ENCODE results near the gene PGF. TPM values are rescaled to one million over a fixed set of nuclear protein-coding genes. Genes with fewer than 3 reads are reported as not detected.

The PGF gene
- total RNA-seq (2022) (8.9 and 9.1 TPM in 2 replicates), Bru-seq, nascent RNA (percentile 50 among the genes with signal in this experiment), BruChase-seq, experiment 1, labeled RNA remaining after a 2-hour chase (percentile 51 among the genes with signal in this experiment), BruChase-seq, experiment 2, labeled RNA remaining after a 6-hour chase (percentile 47 among the genes with signal in this experiment)
- long read RNA-seq, transcript PGF-203 (6 exons, 1,699 nt) = minor isoform, 12 of 28 reads
- long read RNA-seq, transcript PGF-206 (7 exons, 1,927 nt) = major isoform, 13 of 28 reads
- long read RNA-seq, partial matches to known transcripts = 2 of 28 reads
- long read RNA-seq, other reads (novel, unspliced or antisense) = 1 of 28 reads

DNA sequence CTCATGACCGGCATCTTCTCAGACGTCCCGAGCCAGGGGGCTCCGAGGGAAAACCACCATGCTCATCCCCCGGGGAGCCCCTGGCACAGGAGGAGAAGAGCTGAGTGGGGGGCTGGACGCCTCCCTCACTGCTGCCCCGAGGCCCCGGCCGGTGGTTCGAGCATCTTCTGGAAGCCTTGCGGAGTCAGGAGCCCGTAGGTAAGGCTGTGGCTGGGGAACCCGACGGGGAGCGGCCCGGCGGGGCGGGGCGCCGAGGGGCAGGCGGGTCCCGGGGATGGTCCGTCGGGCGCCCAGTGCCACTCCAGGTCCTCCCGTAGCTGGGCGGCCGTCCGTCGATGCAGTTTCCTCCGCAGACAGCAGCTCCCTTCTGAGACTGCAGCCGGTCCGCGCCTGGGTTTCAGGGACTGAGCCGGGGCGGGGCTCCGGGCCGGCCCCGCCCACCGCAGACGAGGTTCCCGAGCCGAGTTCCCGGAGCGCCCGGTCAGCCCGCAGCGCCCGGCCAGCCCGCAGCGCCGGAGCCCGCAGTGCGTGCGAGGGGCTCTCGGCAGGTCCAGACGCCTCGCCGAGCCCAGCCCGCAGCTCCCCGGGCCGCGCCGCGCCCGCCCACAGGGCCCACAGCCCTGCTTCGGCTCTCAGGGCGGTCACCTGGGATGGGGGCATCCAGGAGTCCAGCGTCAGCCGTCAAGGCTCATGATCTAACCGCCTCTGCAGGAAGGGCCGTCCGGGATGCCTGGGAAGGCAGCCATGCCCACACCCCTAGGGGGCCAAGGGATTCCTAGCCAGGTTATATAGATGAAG lies at the start of gene PGF:
PGF (minus strand) TSS at position 369 of the 798 bp plus-strand sequence; CDS start at position 14, 355 bp downstream.
- CTCF ChIA-PET = interaction anchor here (0.6 to 1.0 kb wide), 3 partner anchors 10 to 16 kb away, joined by 3 to 4 read pairs (median 3); no protein-coding TSS in a partner anchor

DNA sequence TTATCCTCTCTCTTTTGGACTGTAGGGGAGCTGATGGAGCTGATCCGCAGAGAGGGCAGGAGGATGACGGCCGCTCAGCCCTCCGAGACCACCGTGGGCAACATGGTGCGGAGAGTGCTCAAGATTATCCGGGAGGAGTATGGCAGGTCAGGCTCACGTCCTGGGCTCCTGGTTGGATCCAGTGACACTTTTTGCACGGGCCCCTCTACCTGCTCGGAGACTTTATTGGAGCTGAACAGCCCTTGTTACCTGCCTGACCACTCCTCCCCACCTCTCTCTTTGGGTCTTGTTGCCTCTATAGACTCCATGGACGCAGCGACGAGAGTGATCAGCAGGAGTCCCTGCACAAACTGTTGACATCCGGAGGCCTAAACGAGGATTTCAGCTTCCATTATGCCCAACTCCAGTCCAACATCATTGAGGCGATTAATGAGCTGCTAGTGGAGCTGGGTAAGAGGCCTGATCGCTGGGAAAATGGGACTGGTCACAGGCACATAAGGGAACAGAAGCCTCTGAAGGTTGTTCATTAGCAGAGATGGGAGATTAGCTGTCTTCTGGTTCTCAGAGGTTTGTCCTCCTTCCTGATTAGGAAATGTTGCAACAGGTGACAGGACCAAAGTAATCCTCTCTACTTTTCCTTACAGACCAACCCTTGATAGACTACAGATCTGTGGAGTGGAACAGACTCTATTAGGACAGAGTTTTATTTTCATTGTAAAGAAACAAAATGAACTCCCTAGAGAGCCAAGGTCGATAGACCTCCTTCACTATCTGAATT lies 48.0 kb upstream of the PGF start:
- TF ChIP-seq, protein P1, sequence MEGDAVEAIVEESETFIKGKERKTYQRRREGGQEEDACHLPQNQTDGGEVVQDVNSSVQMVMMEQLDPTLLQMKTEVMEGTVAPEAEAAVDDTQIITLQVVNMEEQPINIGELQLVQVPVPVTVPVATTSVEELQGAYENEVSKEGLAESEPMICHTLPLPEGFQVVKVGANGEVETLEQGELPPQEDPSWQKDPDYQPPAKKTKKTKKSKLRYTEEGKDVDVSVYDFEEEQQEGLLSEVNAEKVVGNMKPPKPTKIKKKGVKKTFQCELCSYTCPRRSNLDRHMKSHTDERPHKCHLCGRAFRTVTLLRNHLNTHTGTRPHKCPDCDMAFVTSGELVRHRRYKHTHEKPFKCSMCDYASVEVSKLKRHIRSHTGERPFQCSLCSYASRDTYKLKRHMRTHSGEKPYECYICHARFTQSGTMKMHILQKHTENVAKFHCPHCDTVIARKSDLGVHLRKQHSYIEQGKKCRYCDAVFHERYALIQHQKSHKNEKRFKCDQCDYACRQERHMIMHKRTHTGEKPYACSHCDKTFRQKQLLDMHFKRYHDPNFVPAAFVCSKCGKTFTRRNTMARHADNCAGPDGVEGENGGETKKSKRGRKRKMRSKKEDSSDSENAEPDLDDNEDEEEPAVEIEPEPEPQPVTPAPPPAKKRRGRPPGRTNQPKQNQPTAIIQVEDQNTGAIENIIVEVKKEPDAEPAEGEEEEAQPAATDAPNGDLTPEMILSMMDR (IDR thresholded peaks at IDR 0.05; ENCODE audit: insufficient read depth in 1 of 2, low read depth in 1 of 2, low read length in 1 of 2, severe bottlenecking in 1 of 2, unreplicated experiment in 1 of 2) = no peak
- H3K36me3 Mint-ChIP-seq (ENCODE audit: insufficient read depth, unreplicated experiment) = peaks cover 55% of the 10 kb centered on the region
- peaks cover 7% of the 10 kb centered on the region for H3K4me1 Mint-ChIP-seq (ENCODE audit: low read depth, unreplicated experiment)
- H3K9me3 ChIP-seq = no peaks in the 10 kb centered on the region
- no peaks in the 10 kb centered on the region for H3K27me3 Mint-ChIP-seq (ENCODE audit: insufficient read depth, unreplicated experiment)
- peaks cover 6% of the 10 kb centered on the region; the same call in 1 of the 2 replicates for H3K4me1 ChIP-seq
- no peaks in the 10 kb centered on the region for H3K27me3 ChIP-seq (replicated peaks; ENCODE audit: control insufficient read depth, insufficient read depth, low read length)
- DNase-seq = no peak
- peak overlapping the region; percentile 87 for H3K4me3 Mint-ChIP-seq (ENCODE audit: unreplicated experiment)
- TSS peak; percentile 72 for BruUV-seq (replicated peaks)
- peak overlapping the region; percentile 86 for H3K27ac Mint-ChIP-seq (ENCODE audit: unreplicated experiment)
- H3K9me3 Mint-ChIP-seq (ENCODE audit: unreplicated experiment) = no peaks in the 10 kb centered on the region
- POLR2A ChIA-PET = interaction anchor here (0.8 to 1.4 kb wide), 2 partner anchors 66 to 80 kb away, joined by 4 to 8 read pairs; partner anchors contain the start of genes RPS6KL1 and ZC2HC1C
- intact Hi-C loops (cut with micrococcal nuclease; ENCODE audit: unreplicated experiment) = loop anchor here (5.0 kb wide), 1 partner anchor 84 kb away; no protein-coding TSS in a partner anchor
- CTCF ChIA-PET = interaction anchor here (0.7 to 1.1 kb wide), 2 partner anchors 58 to 72 kb away, joined by 3 read pairs; no protein-coding TSS in a partner anchor
- H3K4me3 ChIP-seq (ENCODE audit: low read depth, low read length) = peak overlapping the region; percentile 82
- H3K36me3 ChIP-seq (ENCODE audit: control insufficient read depth, insufficient read depth, low read length) = peaks cover 3% of the 10 kb centered on the region

More for the DNA sequence above, at the start of gene PGF:
- TSS peak; percentile 58 for BruUV-seq (replicated peaks)
- no peaks in the 10 kb centered on the region for H3K27me3 ChIP-seq (replicated peaks; ENCODE audit: control insufficient read depth, insufficient read depth, low read length)
- Mint-ChIP-seq H3K9me3 (ENCODE audit: unreplicated experiment) (no peaks in the 10 kb centered on the region), H3K36me3 (ENCODE audit: insufficient read depth, unreplicated experiment) (no peaks in the 10 kb centered on the region), H3K4me1 (ENCODE audit: low read depth, unreplicated experiment) (peaks cover 8% of the 10 kb centered on the region), H3K4me3 (ENCODE audit: unreplicated experiment) (peak within 1 kb of the TSS; percentile 43), H3K27ac (ENCODE audit: unreplicated experiment) (no peak within 1 kb of the TSS), H3K27me3 (ENCODE audit: insufficient read depth, unreplicated experiment) (no peaks in the 10 kb centered on the region)
- intact Hi-C loops (cut with micrococcal nuclease; ENCODE audit: unreplicated experiment) = loop anchor here (1.0 kb wide), 2 partner anchors 19 to 47 kb away; partner anchors contain the start of gene EIF2B2
- TF ChIP-seq, protein P1 (IDR thresholded peaks at IDR 0.05; ENCODE audit: insufficient read depth in 1 of 2, low read depth in 1 of 2, low read length in 1 of 2, severe bottlenecking in 1 of 2, unreplicated experiment in 1 of 2) = no peak
- H3K4me1 ChIP-seq = peaks cover 40% of the 10 kb centered on the region
- POLR2A ChIA-PET = interaction anchor here (0.6 to 1.0 kb wide), 6 partner anchors 19 to 118 kb away, joined by 3 to 6 read pairs (median 4); partner anchors contain the start of genes ACYP1, RPS6KL1 and ZC2HC1C
- H3K4me3 ChIP-seq (ENCODE audit: low read depth, low read length) = peak within 1 kb of the TSS; percentile 60
- peak; percentile 74 to 80 for DNase-seq
- H3K9me3 ChIP-seq = no peaks in the 10 kb centered on the region
- no peaks in the 10 kb centered on the region for H3K36me3 ChIP-seq (ENCODE audit: control insufficient read depth, insufficient read depth, low read length)
